DND-41 (cell line): ENCODE data around the gene B3GALNT2.

ENCODE experiments used
- CTCF ChIP-seq: IDR thresholded peaks from 2 replicates; pipeline ENCODE4 v1.5.1; 2012; ENCODE audit warnings: borderline replicate concordance, low read length, moderate library complexity, mild to moderate bottlenecking; ENCODE audit not compliant: poor library complexity, severe bottlenecking; ENCODE audit errors: extremely low read depth
- EZH2 ChIP-seq: IDR thresholded peaks from 3 replicates; pipeline ENCODE4 v1.6.1; 2012; ENCODE audit warnings: borderline replicate concordance, low read depth, mild to moderate bottlenecking, moderate library complexity, low read length, inconsistent platforms; ENCODE audit not compliant: severe bottlenecking

- TF ChIP-seq CTCF (no peak), EZH2 (no peak)
These were observed 77.6 kb downstream of the B3GALNT2 start for GRCh38 chr1:235426680-235427079.
